Glomerular endothelial cell (primary cell): ENCODE results near the gene NXT1. TPM values are rescaled to one million over a fixed set of nuclear protein-coding genes. Genes with fewer than 3 reads are reported as not detected.
"Not testable (repeated sequence)": the region's sequence is repeated elsewhere in the genome, so short reads cannot be mapped to it uniquely, and the experiment has no call there.

Experiments
- DNase-seq: peaks from one replicate; pipeline ENCODE4 v3.0.0-alpha.2; 2011; ENCODE audit warnings: low read depth, low spot score; ENCODE audit errors: extremely low read depth
- total RNA-seq: library from RNA; depleted of rRNA; stranded (reverse); fragments of >200 nt; gene quantifications from 2 replicates; pipeline ENCODE4 v1.2.3, GENCODE V29; 2015

NXT1 gene
- 32.6 and 45.6 TPM in 2 replicates for total RNA-seq

GRCh38 chr20:23350196-23350903 lies at the start of gene NXT1:
Gene NXT1, plus strand, starts transcription at chr20:23350791. Its CDS starts 3,251 bp downstream, at chr20:23354042.
- peak; percentile 92 for DNase-seq

DNA sequence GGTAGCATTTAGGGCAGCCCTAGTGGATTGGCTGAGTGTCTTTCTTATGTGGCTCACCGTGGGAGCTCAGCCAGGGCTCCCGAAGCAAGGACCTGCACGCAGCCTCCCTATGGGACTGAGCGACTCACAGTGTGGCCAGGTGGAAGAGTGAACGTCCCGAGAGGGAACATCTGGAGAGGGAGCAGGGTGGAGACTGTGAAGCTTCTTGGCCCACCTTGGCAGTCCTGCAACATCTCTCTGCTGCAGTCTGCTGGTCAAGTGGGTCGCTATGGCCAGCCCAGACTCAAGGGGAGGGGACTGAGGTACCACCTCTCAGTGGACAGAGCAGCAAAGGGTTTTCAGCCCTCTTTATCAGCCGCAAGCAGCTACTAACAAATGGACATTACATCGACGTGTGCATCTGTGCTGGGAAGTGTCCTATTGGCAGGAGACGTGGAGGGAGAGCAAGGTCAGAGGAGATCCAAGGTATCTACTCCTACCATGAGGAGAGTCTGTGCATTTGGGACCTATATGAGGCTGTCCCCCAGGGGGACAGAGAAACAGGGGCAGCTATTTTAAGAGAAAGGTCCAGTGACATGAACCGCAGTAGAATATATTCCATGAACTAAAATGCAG lies 49.0 kb upstream of the NXT1 start:
- no peak for DNase-seq

DNA sequence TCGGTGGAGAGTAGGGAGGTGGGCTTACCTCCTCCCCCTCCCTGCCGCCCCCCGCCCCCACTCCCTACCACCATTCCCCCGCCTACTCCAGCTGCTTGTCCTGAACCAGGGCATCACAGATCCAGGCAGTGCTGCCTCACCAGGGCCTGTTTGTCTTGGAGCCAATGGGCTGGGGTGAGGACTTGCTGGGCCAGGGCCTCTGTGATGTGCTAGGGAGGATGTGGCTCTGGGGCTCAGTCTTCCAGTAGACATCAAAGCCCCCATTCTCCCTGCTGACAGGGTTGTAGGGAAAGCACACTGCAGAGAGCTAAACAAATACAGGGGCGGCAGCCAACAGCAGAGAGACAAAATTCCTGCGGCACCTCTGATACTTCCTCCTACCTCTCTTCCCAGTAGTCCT lies 48.2 kb upstream of the NXT1 start:
- DNase-seq, result no peak

GRCh38 chr20:23302801-23303200 lies 47.8 kb upstream of the NXT1 start:
- DNase-seq, result no peak

DNA sequence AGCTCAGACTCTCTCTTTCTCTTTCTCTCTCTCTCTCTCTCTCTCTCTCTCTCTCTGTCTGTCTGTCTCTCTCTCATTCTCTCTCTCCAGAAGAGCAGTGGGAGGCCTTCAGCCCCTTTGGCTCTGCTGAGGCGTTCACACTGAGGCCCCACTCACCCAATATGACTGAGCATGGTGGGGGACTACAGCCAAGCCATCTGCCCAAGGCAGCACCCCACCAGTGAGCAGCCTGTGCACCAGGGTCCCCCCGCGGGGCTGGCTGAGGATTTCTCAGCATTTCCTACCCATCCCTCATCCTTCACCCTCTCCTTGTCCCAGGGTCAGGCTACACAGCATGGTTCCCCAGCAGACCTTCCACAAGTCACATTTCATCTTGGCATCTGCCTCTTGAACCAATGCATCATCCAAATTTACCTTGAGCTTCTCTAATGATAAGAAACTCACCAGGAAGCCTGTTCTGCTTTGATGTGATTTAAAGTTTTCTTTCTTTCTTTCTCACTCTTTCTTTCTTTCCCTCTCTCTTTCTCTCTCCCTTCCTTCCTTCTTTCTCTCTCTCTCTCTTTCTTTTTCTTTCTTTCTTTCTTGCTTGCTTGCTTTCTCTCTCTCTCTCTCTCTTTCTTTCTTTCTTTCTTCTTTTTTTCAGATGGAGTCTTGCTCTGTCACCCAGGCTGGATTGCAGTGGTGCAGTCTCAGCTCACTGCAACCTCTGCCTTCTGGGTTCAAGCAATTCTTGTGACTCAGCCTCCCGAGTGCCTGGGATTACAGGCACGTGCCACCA lies 47.1 kb upstream of the NXT1 start:
- DNase-seq, result no peak

GRCh38 chr20:23304616-23305015 lies 46.0 kb upstream of the NXT1 start:
- DNase-seq, result no peak

GRCh38 chr20:23305098-23305497 lies 45.5 kb upstream of the NXT1 start:
- no peak for DNase-seq

GRCh38 chr20:23307393-23307792 lies 43.2 kb upstream of the NXT1 start:
- not testable (repeated sequence) for DNase-seq

GRCh38 chr20:23308024-23308423 lies 42.6 kb upstream of the NXT1 start:
- no peak for DNase-seq

DNA sequence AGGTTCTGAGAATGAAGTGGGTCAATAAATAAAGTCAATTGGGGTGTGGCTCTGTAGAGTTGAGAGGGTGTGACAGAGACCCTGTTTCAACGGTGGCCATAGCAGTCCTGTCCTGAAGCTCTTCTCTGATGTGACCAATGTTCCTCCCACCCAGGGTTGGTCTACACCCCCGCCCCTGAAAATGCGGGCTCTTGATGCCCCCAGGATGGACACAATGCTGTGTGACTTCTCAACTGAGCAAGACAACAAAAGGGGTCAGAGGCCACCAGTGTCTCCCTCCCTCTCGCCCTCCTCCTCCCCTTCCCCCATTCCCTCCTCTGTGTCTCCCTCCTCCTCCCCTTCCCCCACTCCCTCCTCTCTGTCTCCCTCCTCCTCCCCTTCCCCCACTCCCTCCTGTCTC lies 41.7 kb upstream of the NXT1 start:
- DNase-seq, result no peak

- no peak for DNase-seq
These were observed 40.8 kb upstream of the NXT1 start for GRCh38 chr20:23309781-23310180.

GRCh38 chr20:23311947-23312506 lies 38.6 kb upstream of the NXT1 start:
- DNase-seq, result no peak

GRCh38 chr20:23313271-23313670 lies 37.3 kb upstream of the NXT1 start:
- DNase-seq, result no peak

DNA sequence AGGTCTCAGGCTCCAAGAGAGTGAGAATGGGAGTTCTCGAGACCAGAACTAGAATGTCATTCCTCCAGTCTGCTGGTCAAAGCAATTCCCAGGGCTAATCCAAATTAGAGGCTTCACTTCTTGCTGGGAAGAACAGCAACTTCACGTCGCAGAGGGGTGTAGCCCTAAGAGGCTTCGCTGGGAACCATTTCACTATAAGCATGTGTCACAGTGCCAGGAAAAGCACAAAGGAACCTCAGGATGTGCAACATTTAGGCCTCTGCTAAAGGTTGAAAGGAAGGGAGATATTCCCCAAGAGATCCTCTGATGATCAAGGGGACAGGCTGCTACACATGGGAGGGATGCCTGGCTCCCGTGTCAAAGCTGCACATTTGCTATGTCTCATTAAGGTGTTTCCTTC lies 35.9 kb upstream of the NXT1 start:
- DNase-seq, result no peak

GRCh38 chr20:23315099-23315498 lies 35.5 kb upstream of the NXT1 start:
- DNase-seq, result no peak

DNA sequence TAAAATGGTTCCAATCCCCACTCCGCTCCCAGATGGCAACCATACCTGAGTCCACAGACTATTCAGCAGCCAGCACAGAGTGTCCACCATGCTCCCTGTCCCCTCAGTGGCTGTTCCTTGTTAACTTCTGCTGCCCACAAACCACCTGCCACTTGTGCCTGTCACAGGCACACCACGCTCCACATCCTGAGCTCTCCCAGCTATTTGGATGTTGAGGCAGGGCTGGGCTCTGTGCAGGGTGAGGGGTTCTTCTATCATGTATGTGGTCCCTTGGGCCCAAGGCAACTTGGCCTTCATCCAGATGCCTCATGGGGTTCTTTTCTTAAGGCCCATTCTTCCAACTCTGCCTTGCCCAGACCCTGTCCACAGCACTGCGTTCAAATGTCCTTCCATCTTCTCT lies 34.0 kb upstream of the NXT1 start:
- DNase-seq, result no peak

DNA sequence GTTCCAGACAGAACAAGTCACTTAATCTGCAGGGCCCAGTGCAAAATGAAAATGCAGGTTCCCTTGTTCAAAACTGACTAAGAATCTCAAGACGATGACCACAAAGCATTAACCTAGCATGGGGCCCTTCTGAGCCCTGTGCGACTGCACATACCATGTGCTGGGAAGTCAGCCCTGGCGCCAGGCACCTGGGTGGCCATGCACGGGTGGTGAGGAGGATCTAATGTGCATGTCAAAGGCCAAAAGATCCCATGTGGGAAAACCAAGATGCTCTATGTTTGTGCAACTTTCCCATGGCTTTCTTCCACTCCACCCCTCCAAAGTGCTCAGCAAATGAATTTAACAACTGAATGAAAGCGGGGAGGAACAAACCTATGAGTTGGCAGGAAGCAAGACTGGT lies 33.5 kb upstream of the NXT1 start:
- no peak for DNase-seq

- DNase-seq, result no peak
These were observed 32.2 kb upstream of the NXT1 start for GRCh38 chr20:23318347-23318746.

GRCh38 chr20:23320317-23320716 lies 30.3 kb upstream of the NXT1 start:
- no peak for DNase-seq

GRCh38 chr20:23325107-23325506 lies 25.5 kb upstream of the NXT1 start:
- DNase-seq, result no peak

DNA sequence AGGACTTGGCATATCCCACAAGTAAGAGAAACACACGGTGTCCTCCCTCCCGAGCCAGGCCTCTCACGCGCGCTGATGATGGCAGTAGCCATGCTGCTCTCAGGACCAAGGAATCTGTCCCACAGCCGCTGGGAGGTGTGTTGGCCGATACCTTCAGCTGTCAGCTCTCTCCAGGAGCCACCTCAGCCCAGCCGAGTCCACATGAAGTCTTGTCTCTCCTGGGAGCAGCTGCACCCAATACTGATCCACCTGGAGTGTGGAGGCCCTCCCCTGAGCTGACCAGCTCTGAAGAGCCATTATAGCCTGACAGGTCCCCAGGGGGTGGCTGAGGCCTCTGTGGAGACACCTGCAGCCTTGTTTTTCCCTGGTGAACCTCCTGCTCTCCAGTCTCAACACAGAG lies 23.8 kb upstream of the NXT1 start:
- DNase-seq, result no peak
